NCI-H526 treated with DMSO at 0.1 percent for 48 hours (cell line): ENCODE measurements around the gene AHCYL1.
"Not testable (repeated sequence)": the region's sequence is repeated elsewhere in the genome, so short reads cannot be mapped to it uniquely, and the experiment has no call there.

Experiments
- DNase-seq: peaks from one replicate; lab custom pipeline; 2025; lab: John Stamatoyannopoulos, UW

AHCYL1 gene

DNA sequence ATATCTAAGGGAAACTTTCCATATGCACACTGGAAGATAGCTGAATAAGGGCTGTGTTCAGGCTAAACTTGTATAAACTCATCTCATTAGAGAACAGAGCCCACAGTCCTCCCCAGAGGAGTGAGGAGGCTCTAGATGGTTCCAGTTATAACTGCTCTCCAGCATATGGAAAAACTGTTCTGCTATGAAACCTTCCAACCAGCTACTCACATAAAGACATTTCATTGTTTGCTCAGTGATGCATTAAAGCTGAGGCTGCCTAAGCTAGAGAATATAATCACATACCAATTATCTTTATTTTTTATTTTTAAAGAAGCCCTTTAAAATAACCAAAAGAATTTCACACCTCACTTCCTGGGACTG, 13.3 kb downstream of the AHCYL1 start:
- no peak for DNase-seq

DNA sequence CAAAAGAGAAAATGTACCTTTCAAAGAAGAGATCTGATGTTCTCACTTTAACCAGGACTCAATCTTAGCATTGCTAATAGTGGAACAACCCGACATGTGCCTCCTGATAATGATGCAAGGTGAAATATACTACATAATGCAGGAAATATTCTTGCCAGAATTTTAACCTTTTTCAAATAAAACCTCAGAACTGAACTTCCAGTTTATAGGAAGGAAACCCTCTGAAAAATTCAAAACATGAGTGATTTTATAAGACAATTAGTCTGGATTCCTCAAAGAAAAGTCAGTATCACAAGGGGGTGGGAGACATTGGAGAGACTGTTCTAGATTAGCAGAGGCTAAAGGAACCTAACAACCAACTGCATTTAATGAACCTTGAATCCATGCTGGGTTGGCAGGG, 18.1 kb downstream of the AHCYL1 start:
- DNase-seq = no peak

DNA sequence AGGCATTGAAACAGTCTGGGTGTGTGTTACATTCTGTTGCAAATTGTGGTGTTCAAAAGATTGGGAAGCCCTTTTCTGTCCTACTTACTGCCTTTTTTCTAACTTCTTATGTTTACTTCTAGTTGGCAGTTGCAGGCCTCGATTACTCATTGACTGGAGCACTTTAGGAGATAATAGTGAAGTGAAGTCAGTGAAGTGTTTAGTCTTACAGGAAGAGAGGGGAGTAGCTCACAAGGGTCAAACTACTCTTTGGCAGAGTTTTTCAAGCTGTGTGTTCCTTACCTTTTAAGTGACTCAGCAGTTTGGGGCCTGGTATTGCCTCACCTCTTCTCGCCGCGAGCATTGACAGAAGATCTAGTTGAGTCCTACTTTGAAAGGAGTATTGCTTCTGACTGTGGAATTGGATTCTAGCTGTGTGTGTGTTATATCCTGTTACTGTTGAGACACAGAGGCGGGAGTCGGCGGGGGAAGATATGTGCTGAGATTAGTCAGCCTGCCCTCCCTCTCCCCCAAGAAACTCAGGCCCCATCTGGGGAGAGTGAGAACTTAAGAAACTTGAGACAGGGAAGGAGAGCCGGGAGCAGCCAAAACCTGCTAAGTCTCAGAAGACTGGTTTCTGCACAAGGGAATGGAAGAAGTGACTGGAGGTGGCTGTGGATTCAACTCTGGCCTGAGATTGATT, 19.3 kb downstream of the AHCYL1 start:
- DNase-seq = no peak

DNA sequence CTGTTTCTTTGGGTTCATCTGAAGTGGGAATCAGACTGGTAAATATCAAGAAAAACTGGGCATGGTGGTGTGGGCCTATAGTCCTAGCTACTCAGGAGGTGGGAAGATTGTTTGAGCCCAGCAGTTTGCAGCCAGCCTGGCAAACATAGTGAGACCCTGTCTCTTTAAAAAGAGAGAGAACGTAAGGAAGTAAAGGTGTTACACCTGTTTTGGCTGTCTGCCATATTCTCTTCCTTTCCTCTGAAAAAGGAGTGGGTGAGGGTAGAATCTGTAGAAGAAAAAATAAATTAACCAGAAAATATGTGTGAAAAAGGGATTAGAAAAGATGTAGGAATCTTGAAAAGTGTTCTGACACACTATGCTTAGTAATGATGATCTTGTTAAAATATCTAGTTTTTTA, 20.0 kb downstream of the AHCYL1 start:
- DNase-seq = no peak

DNA sequence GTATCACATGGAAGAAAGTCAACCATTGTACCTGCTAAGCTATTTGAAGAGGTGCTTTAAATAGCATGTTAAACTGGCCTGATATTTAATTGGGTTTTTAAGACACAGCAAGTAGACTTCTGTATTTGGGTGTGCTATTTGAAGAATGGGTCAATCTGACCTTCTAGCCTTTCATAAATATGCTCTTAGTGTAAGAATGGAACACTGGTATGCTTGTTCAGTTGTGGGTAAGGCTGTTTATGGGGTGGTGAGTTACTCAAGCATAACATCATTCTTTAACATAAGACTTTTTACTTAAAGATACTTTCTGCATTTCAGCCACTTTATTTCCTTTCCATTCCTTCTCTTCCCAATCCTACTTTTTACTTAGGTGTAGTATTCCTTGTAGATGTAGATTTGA, 21.4 kb downstream of the AHCYL1 start:
- no peak for DNase-seq

DNA sequence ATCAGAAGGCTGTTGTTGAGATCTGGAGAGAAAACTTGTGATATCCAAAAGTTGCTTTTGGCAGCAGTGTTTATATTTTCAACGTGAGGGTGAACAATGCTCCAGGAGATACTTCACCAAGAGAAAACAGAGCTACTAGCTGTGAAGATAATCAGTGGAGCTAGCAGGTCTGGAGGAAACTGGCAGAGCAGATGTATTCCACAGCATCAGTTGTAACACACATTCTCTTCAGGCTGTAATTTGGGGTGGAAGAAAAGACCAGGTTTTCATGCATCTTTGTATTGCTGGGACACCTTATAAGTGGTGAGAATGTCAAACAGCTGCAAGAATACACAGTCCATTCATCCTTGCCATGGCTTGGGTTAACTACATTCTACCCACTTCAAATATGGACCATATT, 22.0 kb downstream of the AHCYL1 start:
- DNase-seq = no peak

DNA sequence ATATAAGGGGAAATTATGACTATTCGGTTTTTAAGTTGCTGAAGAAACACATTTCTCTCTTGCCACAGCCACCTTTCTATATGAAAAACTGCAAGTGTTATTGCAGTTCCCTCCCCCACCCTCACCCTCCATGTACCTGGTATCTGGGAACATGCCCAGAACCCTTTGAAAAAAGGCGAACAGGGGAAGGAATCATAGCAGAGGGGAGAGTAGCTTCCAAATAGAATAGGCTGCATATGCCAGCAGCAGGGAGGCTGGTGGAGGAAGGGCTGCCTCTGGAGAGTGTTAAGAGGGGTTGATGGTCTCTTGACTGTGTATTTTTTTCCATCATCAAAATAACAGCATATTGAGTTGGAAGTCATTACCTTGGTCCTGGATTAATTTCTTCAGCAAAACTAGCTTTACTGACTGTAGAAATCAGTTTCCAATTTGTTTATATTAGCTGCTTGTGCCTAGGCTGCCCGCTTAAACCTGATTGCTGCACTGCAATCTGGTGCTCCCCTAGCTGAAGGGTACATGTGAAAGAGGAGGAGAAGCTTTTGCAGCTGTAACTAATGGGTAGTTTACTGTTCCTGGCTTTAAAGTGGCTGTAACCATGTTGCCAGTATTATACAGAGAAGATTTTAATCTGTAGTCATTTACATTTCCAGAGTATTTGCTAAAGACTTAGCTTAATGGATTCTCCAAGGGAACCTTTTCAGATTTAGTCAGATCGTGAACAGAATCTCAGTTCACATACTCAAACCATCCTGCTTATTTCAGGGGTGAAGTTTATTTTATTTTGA, 22.7 kb downstream of the AHCYL1 start:
- DNase-seq = no peak

DNA sequence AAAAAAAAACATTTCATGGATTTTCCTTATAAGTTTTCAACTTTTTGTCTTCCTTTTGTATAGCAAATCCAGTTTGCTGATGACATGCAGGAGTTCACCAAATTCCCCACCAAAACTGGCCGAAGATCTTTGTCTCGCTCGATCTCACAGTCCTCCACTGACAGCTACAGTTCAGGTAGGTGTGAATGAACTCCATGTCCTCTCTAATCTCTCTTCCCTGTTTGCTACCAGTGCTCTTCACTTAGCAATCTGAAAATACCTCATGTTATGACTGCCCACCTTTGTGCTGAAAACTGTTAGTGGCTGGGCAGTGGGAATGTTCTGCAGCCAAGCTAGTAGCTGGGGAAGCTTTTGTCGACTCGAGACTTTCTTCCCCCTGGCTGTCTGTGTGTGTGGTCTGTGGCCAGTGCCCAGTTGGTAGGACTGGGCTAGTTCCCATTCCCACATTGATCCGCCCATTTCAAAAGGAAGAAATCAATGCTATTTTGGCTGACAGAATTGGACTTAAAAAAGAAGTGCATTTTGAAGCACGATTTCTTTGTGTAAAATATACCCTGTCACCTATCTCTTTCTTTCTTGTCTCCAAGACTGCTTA, 24.5 kb downstream of the AHCYL1 start:
- no peak for DNase-seq

DNA sequence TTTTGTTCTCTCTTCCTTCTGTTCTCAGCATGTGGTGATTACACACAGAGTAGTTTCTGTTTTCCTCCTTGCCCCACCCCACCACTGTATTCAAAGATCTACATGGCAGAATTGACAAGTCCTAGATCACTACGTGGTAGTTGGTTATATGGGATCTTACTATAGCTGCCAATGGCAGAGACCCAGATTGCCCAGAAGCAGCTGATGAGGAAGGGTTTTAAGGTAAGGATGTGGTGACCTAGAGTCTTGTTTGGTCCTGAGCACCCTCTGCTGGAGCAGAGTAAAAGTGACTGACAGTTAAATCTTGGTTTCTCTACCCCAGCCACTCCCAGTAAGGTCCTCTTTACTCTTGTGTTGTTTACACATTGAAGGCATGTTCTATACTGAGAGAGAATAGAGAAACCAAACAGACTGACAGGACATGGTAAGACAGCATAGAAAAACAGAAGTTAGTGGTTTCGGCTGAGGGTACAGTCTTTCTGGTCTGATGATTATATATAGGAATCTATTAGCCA, 27.0 kb downstream of the AHCYL1 start:
- DNase-seq = no peak

DNA sequence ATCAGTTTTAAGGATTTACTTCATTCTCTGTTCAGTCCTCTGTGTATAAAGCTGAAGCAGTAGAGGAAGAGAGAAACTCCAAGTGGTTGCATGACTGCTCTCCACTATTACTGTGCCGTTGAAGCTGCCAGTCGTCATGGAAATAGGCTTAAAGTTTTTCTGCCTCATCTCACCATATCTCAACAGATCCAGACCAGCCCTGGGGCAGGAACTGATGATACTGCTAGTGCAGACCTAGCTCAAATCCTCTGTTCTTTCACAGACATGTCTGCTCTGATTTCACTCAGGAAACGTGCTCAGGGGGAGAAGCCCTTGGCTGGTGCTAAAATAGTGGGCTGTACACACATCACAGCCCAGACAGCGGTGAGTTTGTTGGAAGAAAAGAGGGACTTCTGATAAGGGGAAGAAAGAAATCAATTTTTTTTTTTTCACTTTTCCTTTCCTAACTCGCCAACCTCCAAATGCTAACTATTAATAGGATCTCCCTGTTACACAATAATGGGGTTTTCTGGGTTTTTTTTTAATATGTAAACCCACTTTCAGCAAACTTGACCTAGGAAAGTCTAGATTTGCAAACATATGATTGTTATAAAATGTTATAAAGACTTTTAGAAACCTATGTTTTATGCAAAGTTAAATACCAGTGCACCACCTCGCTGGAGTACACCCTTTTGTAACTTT, 27.7 kb downstream of the AHCYL1 start:
- DNase-seq = no peak

DNA sequence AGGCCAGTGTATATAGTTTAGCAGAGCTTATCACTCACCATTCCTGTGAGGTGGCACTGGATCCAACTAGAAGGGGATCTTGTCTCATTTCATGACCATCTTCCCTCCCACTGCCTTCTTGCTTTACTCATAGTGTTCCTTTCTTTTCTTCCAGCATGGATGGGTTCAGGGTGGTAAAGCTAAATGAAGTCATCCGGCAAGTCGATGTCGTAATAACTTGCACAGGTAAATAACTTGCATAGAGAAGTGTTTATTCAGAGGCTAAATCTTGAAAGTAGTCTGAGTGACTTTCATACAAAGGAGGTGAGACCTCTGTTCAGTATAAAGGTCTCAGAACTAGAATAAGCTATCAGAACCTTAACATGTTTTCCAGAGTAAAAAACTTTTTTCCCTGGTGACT, 33.2 kb downstream of the AHCYL1 start:
- DNase-seq = no peak

DNA sequence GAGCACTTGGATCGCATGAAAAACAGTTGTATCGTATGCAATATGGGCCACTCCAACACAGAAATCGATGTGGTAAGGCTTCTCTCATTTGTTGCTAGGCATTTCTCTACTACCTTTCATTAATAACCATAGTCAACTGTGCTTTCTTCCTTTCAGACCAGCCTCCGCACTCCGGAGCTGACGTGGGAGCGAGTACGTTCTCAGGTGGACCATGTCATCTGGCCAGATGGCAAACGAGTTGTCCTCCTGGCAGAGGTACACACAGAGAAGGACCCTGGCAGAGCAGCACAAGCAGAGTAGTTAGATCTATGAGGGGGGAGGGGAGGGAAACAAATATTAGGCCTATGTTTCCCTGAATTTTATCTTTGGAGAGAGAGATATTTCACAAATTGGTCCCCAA, 33.8 kb downstream of the AHCYL1 start:
- no peak for DNase-seq

DNA sequence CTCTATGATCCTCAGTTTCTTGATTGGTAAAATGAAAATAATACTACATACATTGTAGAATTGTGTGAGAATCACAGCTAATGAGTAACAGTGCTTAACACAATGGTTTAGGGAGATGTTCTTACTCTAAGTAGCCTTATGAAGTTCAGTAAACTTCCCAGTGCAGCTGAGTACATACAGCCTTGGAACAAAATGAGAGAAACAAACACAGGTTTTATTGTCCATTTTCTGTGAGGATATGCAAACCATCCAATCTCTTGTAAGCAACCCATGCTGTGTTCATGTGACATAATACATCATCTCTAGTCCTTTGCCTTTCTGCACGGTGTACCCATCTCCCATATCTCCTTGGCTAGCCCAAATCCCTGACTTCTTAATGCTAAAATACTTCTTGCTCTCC, 35.2 kb downstream of the AHCYL1 start:
- DNase-seq = no peak

DNA sequence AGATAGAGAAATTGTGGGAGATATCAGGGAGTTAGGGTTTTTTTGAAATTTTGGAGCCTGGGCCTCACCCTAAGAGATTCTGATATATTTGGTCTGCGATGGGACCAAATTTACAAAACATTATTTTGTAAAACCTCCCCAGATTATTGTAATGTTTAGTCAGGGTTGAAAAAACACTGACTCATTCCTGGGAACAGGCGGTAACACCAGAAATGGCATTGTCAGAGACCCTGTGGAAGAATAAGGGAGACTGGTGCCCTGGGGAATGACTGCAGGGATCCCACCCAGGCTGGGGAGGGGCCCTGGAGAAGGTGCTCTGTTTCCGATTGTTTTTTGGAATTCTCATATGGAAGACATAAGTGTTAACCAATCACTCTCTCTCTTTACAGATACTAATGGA, 36.7 kb downstream of the AHCYL1 start:
- no peak for DNase-seq

DNA sequence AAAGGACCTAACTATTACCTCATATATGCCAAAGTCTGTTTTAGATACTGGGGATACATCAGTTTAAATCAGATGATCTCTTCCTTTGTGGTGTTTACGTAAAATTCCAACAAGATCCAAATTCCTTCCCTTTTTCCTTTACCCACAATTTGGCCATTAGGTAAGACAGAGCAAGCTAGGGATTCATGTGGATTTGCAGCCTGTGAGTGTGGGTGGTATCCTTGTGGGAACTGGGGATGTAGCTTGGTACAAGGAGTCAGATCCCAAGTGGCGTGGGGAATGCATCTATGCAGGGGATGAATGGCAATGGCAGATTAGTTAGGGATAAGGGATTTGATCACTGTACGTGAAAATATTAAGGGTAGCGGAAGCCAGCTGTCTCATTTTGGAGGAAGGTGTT, 40.0 kb downstream of the AHCYL1 start:
- no peak for DNase-seq

DNA sequence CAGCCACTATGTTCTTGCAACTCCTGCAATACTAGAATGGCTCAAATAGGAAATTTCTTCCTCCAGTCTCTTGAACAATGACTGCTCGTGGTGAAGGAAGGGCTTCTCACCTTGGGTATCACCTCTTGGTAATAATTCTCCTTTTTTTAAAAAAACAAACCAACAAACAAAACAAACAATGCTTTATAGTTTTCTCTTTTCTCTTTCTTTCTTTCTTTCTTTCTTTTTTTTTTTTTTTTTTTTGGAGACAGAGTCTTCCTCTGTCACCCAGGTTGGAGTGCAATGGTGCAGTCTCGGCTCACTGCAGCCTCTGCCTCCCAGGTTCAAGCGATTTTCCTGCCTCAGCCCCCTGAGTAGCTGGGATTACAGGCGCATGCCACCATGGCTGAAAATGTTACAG, 46.1 kb downstream of the AHCYL1 start:
- DNase-seq = not testable (repeated sequence)

DNA sequence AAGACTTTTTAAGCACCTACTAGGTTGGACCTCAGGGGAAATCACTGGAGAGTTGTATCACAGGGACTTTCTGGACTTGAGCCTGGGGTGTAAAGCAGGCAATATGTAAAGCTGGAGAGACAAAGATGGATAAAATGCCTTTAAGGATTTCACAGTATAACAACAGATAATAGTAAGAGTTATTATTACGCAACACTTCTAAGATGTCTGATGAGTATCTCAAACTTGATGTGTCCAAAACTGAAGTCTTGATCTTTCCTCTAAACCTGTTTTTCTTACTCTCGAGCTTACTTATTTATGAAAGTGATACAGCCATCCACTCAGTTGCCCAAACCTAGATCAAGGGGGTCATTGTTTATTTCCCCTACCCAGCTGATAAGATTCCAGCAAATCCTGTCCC, 47.8 kb downstream of the AHCYL1 start:
- no peak for DNase-seq

DNA sequence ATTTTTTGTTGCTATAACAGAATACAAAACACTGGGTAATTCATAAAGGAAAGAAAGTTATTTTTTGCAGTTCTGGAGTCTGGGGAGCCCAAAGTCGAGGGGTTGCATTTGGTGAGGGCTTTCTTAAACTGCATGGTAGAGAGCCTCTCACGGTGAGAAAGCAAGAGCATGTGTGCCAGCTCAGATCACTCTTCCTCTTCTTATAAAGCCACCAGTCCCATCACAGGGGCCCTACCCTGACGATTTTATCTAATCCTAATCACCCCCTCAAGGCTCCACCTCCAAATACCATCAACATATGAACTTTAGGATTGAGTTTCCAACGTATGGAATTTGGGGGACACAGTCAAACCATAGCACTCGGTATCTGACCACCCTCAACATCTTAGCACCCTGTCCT, 48.9 kb downstream of the AHCYL1 start:
- DNase-seq = no peak

DNA sequence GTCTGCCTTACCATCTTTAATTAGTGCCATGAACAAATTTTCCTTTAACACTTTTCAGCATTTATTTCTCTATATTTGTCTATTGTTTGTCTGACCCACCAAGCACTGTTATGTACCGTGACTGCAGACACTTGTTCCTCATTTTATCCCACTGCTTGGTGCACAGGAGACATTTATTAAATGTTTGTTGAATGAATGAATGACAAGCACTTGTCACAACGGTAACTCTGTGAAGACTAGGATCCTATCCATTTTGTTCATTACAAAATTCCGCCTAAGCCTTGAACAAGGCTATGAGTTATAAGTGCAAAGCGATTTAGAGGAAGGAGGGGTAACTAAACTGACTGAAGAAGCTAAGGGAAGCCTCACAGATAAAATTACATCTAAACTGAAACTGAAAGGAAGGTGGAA, 49.5 kb downstream of the AHCYL1 start:
- no peak for DNase-seq

DNA sequence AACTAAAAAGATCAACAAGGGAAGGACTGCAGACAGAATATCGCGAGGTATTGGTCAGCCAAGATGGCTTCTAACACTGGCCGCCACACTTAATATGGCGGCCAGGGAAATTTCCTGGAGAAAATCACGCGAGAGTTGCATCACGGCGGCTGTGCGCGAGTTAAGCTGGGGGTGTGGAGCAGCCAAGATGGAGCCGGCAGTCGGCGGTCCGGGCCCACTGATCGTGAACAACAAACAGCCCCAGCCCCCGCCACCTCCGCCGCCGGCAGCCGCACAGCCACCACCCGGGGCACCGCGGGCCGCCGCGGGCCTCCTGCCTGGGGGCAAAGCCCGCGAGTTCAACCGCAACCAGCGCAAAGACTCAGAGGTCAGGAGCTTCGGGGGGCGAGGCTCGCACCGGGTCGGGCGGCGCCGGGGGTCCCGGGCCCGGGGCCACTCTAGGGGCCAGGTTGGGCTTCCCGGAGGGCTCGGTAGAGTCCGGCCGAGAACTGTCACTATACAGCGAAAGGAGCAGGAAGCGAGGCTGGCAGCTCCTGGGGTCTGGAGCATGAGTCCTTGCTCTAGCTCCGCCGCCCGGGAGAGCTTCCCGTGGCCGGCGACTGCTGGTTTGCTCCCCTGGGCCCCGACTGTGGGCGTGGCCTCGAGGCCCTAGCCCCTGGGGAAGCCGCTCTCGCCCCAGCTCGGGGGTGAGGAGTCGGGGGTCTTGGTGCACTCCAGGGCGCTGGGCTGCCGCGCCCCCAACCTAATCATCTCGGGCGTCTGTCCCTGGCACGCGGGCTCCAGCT, 50.1 kb downstream of the AHCYL1 start, which contains the start of gene STRIP1:
Gene STRIP1, plus strand, starts transcription at position 174 of the 785 bp plus-strand sequence. Its CDS starts 14 bp downstream, at position 188.
- peak; percentile 95 for DNase-seq

DNA sequence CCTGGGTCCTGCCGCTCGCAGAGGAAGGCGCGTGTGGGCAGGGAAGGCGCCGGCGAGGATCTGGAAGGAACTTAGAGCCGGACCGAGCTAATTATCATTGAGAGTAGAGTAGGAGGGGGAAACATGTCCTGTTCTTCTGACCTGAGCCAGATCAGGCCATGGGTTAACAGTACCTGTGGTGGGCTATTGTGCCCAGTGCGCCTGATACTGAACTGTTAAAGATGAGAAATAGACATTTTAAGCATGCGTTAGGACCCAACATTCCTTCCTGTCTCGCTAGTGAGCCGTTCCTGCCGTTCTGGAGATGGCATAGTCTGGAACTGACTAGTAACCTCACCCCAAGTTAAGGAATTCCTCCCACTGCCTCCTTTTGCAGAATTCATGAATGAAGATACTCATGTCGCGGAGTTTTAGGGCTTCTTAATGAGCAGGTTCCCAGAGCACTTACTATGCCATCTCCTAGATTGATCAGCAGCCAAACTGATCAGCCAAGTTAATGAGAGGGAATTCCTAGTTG, 50.7 kb downstream of the AHCYL1 start:
- peak; percentile 47 for DNase-seq
